22Rv1 (cell line): ENCODE measurements around the gene GIPC3.

ENCODE experiments used
- ZFX ChIP-seq: fragments of 450-650 bp; IDR thresholded peaks from 2 replicates; pipeline ENCODE4 v1.6.1; 2017; ENCODE audit warnings: antibody characterized with exemption, borderline replicate concordance
- TF ChIP-seq, protein P1 (sequence below): fragments of 450-650 bp; IDR thresholded peaks from 2 replicates; pipeline ENCODE4 v1.5.1; 2017; ENCODE audit warnings: mild to moderate bottlenecking

- TF ChIP-seq, protein P1, sequence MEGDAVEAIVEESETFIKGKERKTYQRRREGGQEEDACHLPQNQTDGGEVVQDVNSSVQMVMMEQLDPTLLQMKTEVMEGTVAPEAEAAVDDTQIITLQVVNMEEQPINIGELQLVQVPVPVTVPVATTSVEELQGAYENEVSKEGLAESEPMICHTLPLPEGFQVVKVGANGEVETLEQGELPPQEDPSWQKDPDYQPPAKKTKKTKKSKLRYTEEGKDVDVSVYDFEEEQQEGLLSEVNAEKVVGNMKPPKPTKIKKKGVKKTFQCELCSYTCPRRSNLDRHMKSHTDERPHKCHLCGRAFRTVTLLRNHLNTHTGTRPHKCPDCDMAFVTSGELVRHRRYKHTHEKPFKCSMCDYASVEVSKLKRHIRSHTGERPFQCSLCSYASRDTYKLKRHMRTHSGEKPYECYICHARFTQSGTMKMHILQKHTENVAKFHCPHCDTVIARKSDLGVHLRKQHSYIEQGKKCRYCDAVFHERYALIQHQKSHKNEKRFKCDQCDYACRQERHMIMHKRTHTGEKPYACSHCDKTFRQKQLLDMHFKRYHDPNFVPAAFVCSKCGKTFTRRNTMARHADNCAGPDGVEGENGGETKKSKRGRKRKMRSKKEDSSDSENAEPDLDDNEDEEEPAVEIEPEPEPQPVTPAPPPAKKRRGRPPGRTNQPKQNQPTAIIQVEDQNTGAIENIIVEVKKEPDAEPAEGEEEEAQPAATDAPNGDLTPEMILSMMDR, result no peak
- no peak for TF ChIP-seq ZFX
These were observed 19.7 kb downstream of the GIPC3 start for GRCh38 chr19:3604987-3605343.
